Measurements from ENCODE around the gene MYRIP.

MYRIP gene

GRCh38 chr3:40057786-40058185 is 248.4 kb downstream of the MYRIP start:
- no peak overlapping the region for H3K4me3 ChIP-seq (ENCODE audit: low read depth, low read length, poor library complexity, severe bottlenecking)
- no peaks in the 10 kb centered on the region for H3K36me3 ChIP-seq (ENCODE audit: insufficient read depth, low read length)
- H3K79me2 ChIP-seq (ENCODE audit: insufficient read depth, low read length), result no peaks in the 10 kb centered on the region
- H2AFZ ChIP-seq (ENCODE audit: low read length), result no peak overlapping the region
- no peaks in the 10 kb centered on the region for H3F3A ChIP-seq (ENCODE audit: insufficient read depth, low read length)
- no peak overlapping the region for H3K4me2 ChIP-seq (ENCODE audit: low read length)
- no peaks in the 10 kb centered on the region for H4K20me1 ChIP-seq (ENCODE audit: insufficient read depth, low read length)
- H3K9ac ChIP-seq (ENCODE audit: low read length), result no peak overlapping the region
- no peak for TF ChIP-seq CTCF (IDR thresholded peaks at IDR 0.05; ENCODE audit: low read length)
- no peaks in the 10 kb centered on the region for H3K9me2 ChIP-seq (ENCODE audit: low read depth, low read length)
- no peaks in the 10 kb centered on the region for H3K9me3 ChIP-seq (ENCODE audit: low read length)
- H3K27ac ChIP-seq (ENCODE audit: low read depth, low read length, poor library complexity, severe bottlenecking), result no peak overlapping the region
- H3K27me3 ChIP-seq (ENCODE audit: insufficient read depth, low read length), result no peaks in the 10 kb centered on the region
- no peaks in the 10 kb centered on the region for H3K4me1 ChIP-seq (ENCODE audit: insufficient read depth, low read length, severe bottlenecking)

GRCh38 chr3:40068636-40069035 is 259.2 kb downstream of the MYRIP start:
- no peak overlapping the region for H3K27ac ChIP-seq (ENCODE audit: low read depth, low read length, poor library complexity, severe bottlenecking)
- H3K9me2 ChIP-seq (ENCODE audit: low read depth, low read length), result no peaks in the 10 kb centered on the region
- no peak overlapping the region for H2AFZ ChIP-seq (ENCODE audit: low read length)
- H3K9ac ChIP-seq (ENCODE audit: low read length), result no peak overlapping the region
- H4K20me1 ChIP-seq (ENCODE audit: insufficient read depth, low read length), result no peaks in the 10 kb centered on the region
- no peaks in the 10 kb centered on the region for H3K9me3 ChIP-seq (ENCODE audit: low read length)
- H3F3A ChIP-seq (ENCODE audit: insufficient read depth, low read length), result no peaks in the 10 kb centered on the region
- H3K4me1 ChIP-seq (ENCODE audit: insufficient read depth, low read length, severe bottlenecking), result no peaks in the 10 kb centered on the region
- no peak for TF ChIP-seq EZH2 (IDR thresholded peaks at IDR 0.05; ENCODE audit: borderline replicate concordance, low read length)
- TF ChIP-seq CTCF (IDR thresholded peaks at IDR 0.05; ENCODE audit: low read length), result no peak
- no peaks in the 10 kb centered on the region for H3K36me3 ChIP-seq (ENCODE audit: insufficient read depth, low read length)
- no peaks in the 10 kb centered on the region for H3K27me3 ChIP-seq (ENCODE audit: insufficient read depth, low read length)
- H3K4me3 ChIP-seq (ENCODE audit: low read depth, low read length, poor library complexity, severe bottlenecking), result no peak overlapping the region
- no peaks in the 10 kb centered on the region for H3K79me2 ChIP-seq (ENCODE audit: insufficient read depth, low read length)
- H3K4me2 ChIP-seq (ENCODE audit: low read length), result no peak overlapping the region

GRCh38 chr3:40070816-40071215 is 261.4 kb downstream of the MYRIP start:
- Histone ChIP-seq H3K4me1 (ENCODE audit: insufficient read depth, low read length, severe bottlenecking) (no peaks in the 10 kb centered on the region), H3K27ac (ENCODE audit: low read depth, low read length, poor library complexity, severe bottlenecking) (no peak overlapping the region), H3K9ac (ENCODE audit: low read length) (no peak overlapping the region), H3K9me2 (ENCODE audit: low read depth, low read length) (no peaks in the 10 kb centered on the region), H2AFZ (ENCODE audit: low read length) (no peak overlapping the region), H3K79me2 (ENCODE audit: insufficient read depth, low read length) (no peaks in the 10 kb centered on the region), H3K4me3 (ENCODE audit: low read depth, low read length, poor library complexity, severe bottlenecking) (no peak overlapping the region), H3K27me3 (ENCODE audit: insufficient read depth, low read length) (no peaks in the 10 kb centered on the region), H3K36me3 (ENCODE audit: insufficient read depth, low read length) (no peaks in the 10 kb centered on the region), H3K9me3 (ENCODE audit: low read length) (no peaks in the 10 kb centered on the region), H3F3A (ENCODE audit: insufficient read depth, low read length) (no peaks in the 10 kb centered on the region), H4K20me1 (ENCODE audit: insufficient read depth, low read length) (no peaks in the 10 kb centered on the region), H3K4me2 (ENCODE audit: low read length) (no peak overlapping the region)
- no peak for TF ChIP-seq CTCF (IDR thresholded peaks at IDR 0.05; ENCODE audit: low read length)
- no peak for TF ChIP-seq EZH2 (IDR thresholded peaks at IDR 0.05; ENCODE audit: borderline replicate concordance, low read length)

All from OCI-LY1 (cell line).